ENCODE data around the gene PHYH. TPM values are rescaled to one million over a fixed set of nuclear protein-coding genes. Genes with fewer than 3 reads are reported as not detected.
A peak's percentile ranks its signal among the peaks of the same experiment; 100 is the strongest.

Gene PHYH
- total RNA-seq, 1 donor from 2014 or later = 163 TPM

DNA sequence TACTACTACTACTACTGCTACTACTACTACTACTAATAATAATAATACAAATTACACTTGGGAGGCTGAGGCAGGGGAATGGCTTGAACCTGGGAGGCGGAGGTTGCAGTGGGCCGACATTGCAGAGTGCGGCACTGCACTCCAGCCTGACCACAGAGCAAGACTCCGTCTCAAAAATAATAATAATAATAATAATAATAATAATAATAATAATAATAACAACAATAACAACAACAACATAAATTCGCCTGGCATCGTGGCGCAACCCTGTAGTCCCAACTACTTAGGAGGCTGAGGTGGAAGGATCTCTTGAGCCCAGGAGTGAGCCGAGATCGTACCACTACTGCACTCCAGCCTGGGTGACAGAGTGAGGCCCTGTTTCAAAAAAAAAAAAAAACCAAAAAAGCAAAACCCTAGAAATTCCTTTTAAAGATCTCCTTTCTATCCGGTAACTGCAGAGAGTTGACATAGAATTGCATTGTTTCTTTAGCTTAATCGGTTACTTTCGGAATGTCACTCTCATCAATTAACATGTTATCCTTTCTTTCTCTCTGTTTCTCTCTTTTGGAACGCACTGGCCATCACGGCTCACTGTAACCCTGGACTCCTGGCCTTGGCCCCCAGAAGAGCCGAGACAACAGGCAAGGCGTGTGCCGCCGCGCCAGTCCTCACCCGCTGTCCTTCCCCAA, 972 bp downstream of the PHYH start:
- no peaks in the 10 kb centered on the region for H3K27me3 ChIP-seq (ENCODE audit: low read depth)
- no peak for DNase-seq
- H3K4me3 ChIP-seq = peak overlapping the region; percentile 96
- no peaks in the 10 kb centered on the region for H3K9me3 ChIP-seq (replicated peaks)
- H3K36me3 ChIP-seq = peaks cover 17% of the 10 kb centered on the region
- H3K27ac ChIP-seq (replicated peaks) = peak overlapping the region; percentile 100
- TF ChIP-seq, protein P1, sequence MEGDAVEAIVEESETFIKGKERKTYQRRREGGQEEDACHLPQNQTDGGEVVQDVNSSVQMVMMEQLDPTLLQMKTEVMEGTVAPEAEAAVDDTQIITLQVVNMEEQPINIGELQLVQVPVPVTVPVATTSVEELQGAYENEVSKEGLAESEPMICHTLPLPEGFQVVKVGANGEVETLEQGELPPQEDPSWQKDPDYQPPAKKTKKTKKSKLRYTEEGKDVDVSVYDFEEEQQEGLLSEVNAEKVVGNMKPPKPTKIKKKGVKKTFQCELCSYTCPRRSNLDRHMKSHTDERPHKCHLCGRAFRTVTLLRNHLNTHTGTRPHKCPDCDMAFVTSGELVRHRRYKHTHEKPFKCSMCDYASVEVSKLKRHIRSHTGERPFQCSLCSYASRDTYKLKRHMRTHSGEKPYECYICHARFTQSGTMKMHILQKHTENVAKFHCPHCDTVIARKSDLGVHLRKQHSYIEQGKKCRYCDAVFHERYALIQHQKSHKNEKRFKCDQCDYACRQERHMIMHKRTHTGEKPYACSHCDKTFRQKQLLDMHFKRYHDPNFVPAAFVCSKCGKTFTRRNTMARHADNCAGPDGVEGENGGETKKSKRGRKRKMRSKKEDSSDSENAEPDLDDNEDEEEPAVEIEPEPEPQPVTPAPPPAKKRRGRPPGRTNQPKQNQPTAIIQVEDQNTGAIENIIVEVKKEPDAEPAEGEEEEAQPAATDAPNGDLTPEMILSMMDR (IDR thresholded peaks at IDR 0.05; ENCODE audit: borderline replicate concordance) = no peak
- intact Hi-C loops (cut with micrococcal nuclease) = no loop called here
- peaks cover 44% of the 10 kb centered on the region for H3K4me1 ChIP-seq

DNA sequence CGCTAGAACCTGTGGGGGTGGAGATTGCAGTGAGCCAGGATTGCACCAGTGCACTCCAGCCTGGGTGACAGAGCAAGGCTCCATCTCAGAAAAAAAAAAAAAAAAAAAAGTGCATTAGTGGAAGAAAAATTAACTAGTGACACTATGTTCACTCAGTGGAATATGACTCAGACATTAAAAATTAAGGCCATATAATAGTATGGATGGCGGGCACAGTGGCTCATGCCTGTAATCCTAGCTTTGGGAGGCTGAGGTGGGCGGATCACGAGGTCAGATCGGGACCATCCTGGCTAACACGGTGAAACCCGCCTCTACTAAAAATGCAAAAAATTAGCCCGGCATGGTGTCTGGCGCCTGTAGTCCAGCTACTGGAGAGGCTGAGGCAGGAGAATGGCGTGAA, 3.4 kb downstream of the PHYH start:
- TF ChIP-seq, protein P1 (IDR thresholded peaks at IDR 0.05; ENCODE audit: borderline replicate concordance) = no peak
- no peaks in the 10 kb centered on the region for H3K27me3 ChIP-seq (ENCODE audit: low read depth)
- H3K27ac ChIP-seq (replicated peaks) = no peak overlapping the region
- H3K4me3 ChIP-seq = no peak overlapping the region
- peaks cover 31% of the 10 kb centered on the region for H3K4me1 ChIP-seq
- peaks cover 37% of the 10 kb centered on the region for H3K36me3 ChIP-seq
- intact Hi-C loops (cut with micrococcal nuclease) = no loop called here
- DNase-seq = no peak
- no peaks in the 10 kb centered on the region for H3K9me3 ChIP-seq (replicated peaks)

DNA sequence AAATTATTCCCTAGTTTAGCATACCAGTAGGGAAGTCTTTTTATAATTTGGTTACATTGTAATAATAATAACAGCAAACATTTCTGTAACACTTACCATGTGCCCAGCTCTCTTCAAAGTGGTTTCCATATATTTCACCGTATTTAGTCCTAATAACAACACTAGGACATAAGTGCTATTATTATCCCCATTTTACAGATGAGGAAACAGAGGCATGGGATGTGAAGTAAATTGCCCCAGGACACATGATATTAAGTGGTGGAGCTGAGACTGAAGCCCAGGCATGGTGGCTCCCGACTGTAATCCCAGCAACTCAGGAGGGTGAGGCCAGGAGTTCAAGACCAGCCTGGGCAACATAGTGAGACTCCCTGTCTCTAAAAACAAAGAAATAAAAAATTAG, 5.1 kb downstream of the PHYH start:
- Histone ChIP-seq H3K4me1 (peaks cover 16% of the 10 kb centered on the region), H3K36me3 (peaks cover 52% of the 10 kb centered on the region), H3K9me3 (replicated peaks) (no peaks in the 10 kb centered on the region), H3K27me3 (ENCODE audit: low read depth) (no peaks in the 10 kb centered on the region), H3K4me3 (no peak overlapping the region), H3K27ac (replicated peaks) (no peak overlapping the region)
- no peak for DNase-seq
- intact Hi-C loops (cut with micrococcal nuclease) = no loop called here
- TF ChIP-seq, protein P1 (IDR thresholded peaks at IDR 0.05; ENCODE audit: borderline replicate concordance) = no peak

DNA sequence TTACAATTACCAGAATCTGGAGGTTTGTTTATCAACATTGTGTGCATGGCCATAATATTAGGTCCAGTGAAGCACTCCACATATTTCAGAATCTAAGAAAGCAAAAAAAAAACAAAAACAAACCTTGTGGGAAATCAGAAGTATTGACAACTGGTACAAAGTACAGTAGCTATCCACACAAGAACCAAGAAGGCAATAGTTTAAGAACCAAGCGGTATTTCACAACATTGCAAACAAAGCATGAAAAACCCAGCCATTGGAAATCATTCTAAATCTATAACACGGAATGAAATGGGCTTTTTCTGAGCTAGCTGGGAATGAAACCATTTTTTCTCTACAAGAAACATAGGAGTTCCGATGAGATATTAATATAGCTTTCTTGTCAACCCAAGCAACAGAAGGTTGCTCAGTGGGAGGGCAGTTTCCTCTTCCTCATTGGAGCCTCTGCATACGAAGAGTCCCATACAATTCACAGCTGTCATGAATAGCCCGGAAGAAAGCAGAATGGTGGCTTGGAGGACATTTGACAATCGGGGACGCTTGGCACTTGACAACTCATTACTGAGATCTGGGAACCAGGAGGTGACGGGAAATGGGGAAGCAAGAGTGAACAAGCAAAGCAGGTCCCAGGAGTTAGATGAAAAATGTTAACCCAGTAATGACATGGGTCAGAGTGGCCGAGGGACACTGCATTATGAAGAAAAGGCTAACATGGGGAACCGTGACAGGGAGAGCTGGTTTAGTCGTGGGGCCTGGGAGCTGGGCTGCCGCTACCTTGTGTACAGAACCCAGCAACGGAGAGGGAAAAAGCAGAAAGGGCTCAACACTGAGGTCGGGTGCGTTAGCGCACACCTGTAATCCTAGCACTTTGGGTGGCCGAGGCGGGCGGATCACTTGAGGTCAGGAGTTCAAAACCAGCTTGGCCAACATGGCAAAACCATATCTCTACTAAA, 7.8 kb downstream of the PHYH start:
- no peaks in the 10 kb centered on the region for H3K9me3 ChIP-seq (replicated peaks)
- H3K27ac ChIP-seq (replicated peaks) = no peak overlapping the region
- TF ChIP-seq, protein P1 (IDR thresholded peaks at IDR 0.05; ENCODE audit: borderline replicate concordance) = no peak
- intact Hi-C loops (cut with micrococcal nuclease) = no loop called here
- no peaks in the 10 kb centered on the region for H3K4me1 ChIP-seq
- H3K4me3 ChIP-seq = no peak overlapping the region
- H3K27me3 ChIP-seq (ENCODE audit: low read depth) = no peaks in the 10 kb centered on the region
- H3K36me3 ChIP-seq = peaks cover 68% of the 10 kb centered on the region
- no peak for DNase-seq

DNA sequence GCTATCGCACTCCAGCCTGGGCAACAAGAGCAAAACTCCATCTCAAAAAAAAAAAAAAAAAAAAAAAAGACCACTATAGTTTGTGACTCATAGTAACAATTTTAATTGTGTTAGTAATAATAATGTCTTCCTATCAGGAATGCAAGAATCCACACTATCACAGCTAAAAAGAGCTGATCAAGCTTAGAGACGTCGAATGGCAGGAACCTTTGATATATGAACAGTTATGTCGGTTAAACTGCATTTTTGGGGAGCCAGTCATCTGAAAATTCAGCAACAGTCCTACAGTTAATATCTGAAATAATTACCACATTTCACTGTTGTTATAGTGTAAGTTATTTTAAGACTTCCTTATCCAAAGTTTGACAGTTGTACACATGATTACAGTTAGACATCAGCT, 8.8 kb downstream of the PHYH start:
- no peak for DNase-seq
- H3K36me3 ChIP-seq = peaks cover 79% of the 10 kb centered on the region
- TF ChIP-seq, protein P1 (IDR thresholded peaks at IDR 0.05; ENCODE audit: borderline replicate concordance) = no peak
- H3K27ac ChIP-seq (replicated peaks) = no peak overlapping the region
- H3K4me1 ChIP-seq = no peaks in the 10 kb centered on the region
- no peaks in the 10 kb centered on the region for H3K9me3 ChIP-seq (replicated peaks)
- intact Hi-C loops (cut with micrococcal nuclease) = no loop called here
- no peak overlapping the region for H3K4me3 ChIP-seq
- H3K27me3 ChIP-seq (ENCODE audit: low read depth) = no peaks in the 10 kb centered on the region
